HepG2 (cell line): ENCODE results near the gene TBC1D19. TPM values are rescaled to one million over a fixed set of nuclear protein-coding genes. Genes with fewer than 3 reads are reported as not detected.

Experiments
- ATAC-seq: fragments of 200-7000 bp; cut with Tn5 transposase; 3 replicates; pipeline ENCODE4 v1.9.1; 2020; ENCODE audit warnings: mild to moderate bottlenecking, moderate library complexity
- BruUV-seq: library from RNA; stranded (reverse); fragments of 400-500 nt; replicated peaks from 2 replicates; lab custom pipeline; 2021; lab: Mats Ljungman, UMichigan
- CTCF ChIA-PET: fragments of 300-600 bp; formaldehyde crosslinking; extraction: SDS; loops from one replicate; lab custom pipeline; 2021; ENCODE audit warnings: low total read pairs, inconsistent platforms, low intra/inter-chr PET ratio; lab: Yijun Ruan, JAX
- POLR2A ChIA-PET: fragments of 350-600 bp; sonication (Branson Sonifier 250); formaldehyde crosslinking; loops from one replicate; lab custom pipeline; 2020; ENCODE audit warnings: antibody characterized with exemption, inconsistent platforms; lab: Yijun Ruan, JAX
- DNase-seq: peaks from one replicate; pipeline ENCODE4 v3.0.0-alpha.2; 2015; ENCODE audit warnings: low spot score
- FAIRE-seq: peaks from 3 replicates; lab custom pipeline; 2011; peaks lifted over from hg19 to GRCh38; lab: Jason Lieb, UNC
- H2AFZ ChIP-seq: one replicate; pipeline ENCODE4 v1.6.1; 2011; ENCODE audit warnings: low read length, inconsistent platforms
- H3K27ac ChIP-seq: fragments of 300-600 bp; 3 replicates; pipeline ENCODE4 v1.8.0; 2011; ENCODE audit warnings: mixed run types, mild to moderate bottlenecking, mixed read lengths, low read length, inconsistent platforms; ENCODE audit not compliant: insufficient read depth; ENCODE audit errors: extremely low read length
- H3K27me3 ChIP-seq, 2 experiments: fragments of 200-600 bp in 1 of 2; 2 replicates in 1 of 2; 3 replicates in 1 of 2; pipeline versions ENCODE4 v1.6.0 to v1.8.0; 2011; ENCODE audit warnings: low read length in 2 of 2, mild to moderate bottlenecking in 2 of 2, moderate library complexity in 2 of 2, inconsistent platforms in 1 of 2; ENCODE audit not compliant: insufficient read depth in 2 of 2, control insufficient read depth in 1 of 2
- H3K36me3 ChIP-seq, 2 experiments: fragments of 200-600 bp in 1 of 2; replicated peaks in 1 of 2; 2 replicates in 1 of 2; 3 replicates in 1 of 2; pipeline versions ENCODE4 v1.5.1 to v1.8.0; 2011; ENCODE audit warnings: low read length in 2 of 2, inconsistent platforms in 1 of 2; ENCODE audit not compliant: insufficient read depth in 2 of 2, control insufficient read depth in 1 of 2
- H3K4me1 ChIP-seq: 2 replicates; pipeline ENCODE4 v1.5.1; 2012; ENCODE audit warnings: low read length, inconsistent platforms; ENCODE audit not compliant: insufficient read depth
- H3K4me2 ChIP-seq: 2 replicates; pipeline ENCODE4 v1.6.0; 2011; ENCODE audit warnings: low read depth, low read length, inconsistent platforms
- H3K4me3 ChIP-seq, 3 experiments: fragments of 200-600 bp in 1 of 3; sonication (generic), shearing (Covaris generic) in 1 of 3; replicated peaks in 1 of 3; 2 replicates each; pipeline ENCODE4 v1.5.1; 2011 to 2016; ENCODE audit warnings: low read length in 3 of 3, inconsistent platforms in 2 of 3, low read depth in 2 of 3, mild to moderate bottlenecking in 2 of 3, control low read depth in 1 of 3, mixed read lengths in 1 of 3; ENCODE audit not compliant: insufficient read depth in 1 of 3
- H3K79me2 ChIP-seq: one replicate; pipeline ENCODE4 v1.6.1; 2011; ENCODE audit warnings: low read length, inconsistent platforms; ENCODE audit not compliant: insufficient read depth
- H3K9ac ChIP-seq: 2 replicates; pipeline ENCODE4 v1.6.0; 2011; ENCODE audit warnings: mild to moderate bottlenecking, low read depth, low read length, inconsistent platforms; ENCODE audit not compliant: insufficient read depth
- H3K9me3 ChIP-seq: 2 replicates; pipeline ENCODE4 v1.5.1; 2012; ENCODE audit warnings: mild to moderate bottlenecking, low read length
- H4K20me1 ChIP-seq: 2 replicates; pipeline ENCODE4 v1.6.0; 2011; ENCODE audit warnings: inconsistent platforms, mild to moderate bottlenecking, low read length, moderate library complexity; ENCODE audit not compliant: insufficient read depth
- CBX2 ChIP-seq, 2 experiments: fragments of 200-600 bp in 1 of 2; sonication (generic); formaldehyde crosslinking in 1 of 2; IDR thresholded peaks; 2 replicates each; pipeline versions ENCODE4 v1.7.0 to v1.8.1; 2018 to 2022; ENCODE audit warnings: low read depth in 2 of 2, low read length in 1 of 2, mild to moderate bottlenecking in 1 of 2, missing genetic modification reagents in 1 of 2
- ETV5 ChIP-seq: IDR thresholded peaks from 2 replicates; pipeline ENCODE4 v1.6.1; 2018; ENCODE audit warnings: missing biosample characterization, missing genetic modification reagents, inconsistent platforms, borderline replicate concordance
- MTA1 ChIP-seq: sonication (generic); formaldehyde crosslinking; IDR thresholded peaks from 2 replicates; pipeline ENCODE4 v1.4.0; 2020; ENCODE audit warnings: missing genetic modification reagents, mild to moderate bottlenecking, borderline replicate concordance
- REL ChIP-seq: sonication (generic); formaldehyde crosslinking; conservative IDR thresholded peaks from 2 replicates; pipeline ENCODE4 v1.8.0; 2022; ENCODE audit warnings: mild to moderate bottlenecking, missing genetic modification reagents, moderate library complexity
- TBX2 ChIP-seq: sonication (generic); formaldehyde crosslinking; IDR thresholded peaks from 2 replicates; pipeline ENCODE4 v1.5.0; 2020; ENCODE audit warnings: missing genetic modification reagents, mild to moderate bottlenecking, borderline replicate concordance
- U2AF2 ChIP-seq: fragments of 200-400 bp; formaldehyde crosslinking; IDR thresholded peaks from 2 replicates; pipeline ENCODE4 v1.6.1; 2017; ENCODE audit warnings: low read depth, mild to moderate bottlenecking, low read length
- XBP1 ChIP-seq: sonication (generic); formaldehyde crosslinking; IDR thresholded peaks from 2 replicates; pipeline ENCODE4 v1.5.0; 2020; ENCODE audit warnings: missing genetic modification reagents
- ZKSCAN8 ChIP-seq: IDR thresholded peaks from 2 replicates; pipeline ENCODE4 v1.6.1; 2016; ENCODE audit warnings: borderline replicate concordance, missing genetic modification reagents, missing compliant biosample characterization
- ZNF460 ChIP-seq: sonication (generic); formaldehyde crosslinking; IDR thresholded peaks from 2 replicates; pipeline ENCODE4 v1.5.1; 2020; ENCODE audit warnings: missing genetic modification reagents, mild to moderate bottlenecking, borderline replicate concordance
- ZNF768 ChIP-seq: sonication (generic); formaldehyde crosslinking; IDR thresholded peaks from 2 replicates; pipeline ENCODE4 v1.4.0; 2020; ENCODE audit warnings: missing genetic modification reagents
- ZSCAN21 ChIP-seq: sonication (generic); formaldehyde crosslinking; IDR thresholded peaks from 2 replicates; pipeline ENCODE4 v1.8.0; 2022; ENCODE audit warnings: mild to moderate bottlenecking, missing genetic modification reagents, moderate library complexity, borderline replicate concordance
- WGBS: methylation state at CpG from one replicate; pipeline ENCODE4 v1.1.6; 2017; ENCODE audit warnings: low lambda C conversion rate; 5-methylcytosine and 5-hydroxymethylcytosine counted together
- in situ Hi-C: cut with HindIII; loops from 2 replicates; pipeline ENCODE4 v1.10.0; 2017; ENCODE audit warnings: low pct_unique_long_range_greater_than_20kb; ENCODE audit not compliant: extremely low pct_ligation_motif_present
- intact Hi-C: fragments of 100-400 bp; cut with micrococcal nuclease; formaldehyde crosslinking; loops from one replicate; pipeline ENCODE4 v1.10.0; 2022; ENCODE audit not compliant: unreplicated experiment
- polyA plus RNA-seq, 8 experiments: library from polyadenylated mRNA; depleted of rRNA in 3 of 8; stranded (reverse) in 7 of 8; unstranded in 1 of 8; fragments of >200 nt; fragmentation: Illumina TruSeq in 4 of 8; extraction: Trizol in 4 of 8; gene quantifications; 2 replicates each; pipeline versions ENCODE4 v1.2.1 to v1.2.3, GENCODE V29; 2011 to 2016; ENCODE audit warnings: low read depth in 4 of 8, missing spikeins in 1 of 8, mixed read lengths in 1 of 8; ENCODE audit not compliant: insufficient read depth in 1 of 8
- total RNA-seq, 5 experiments: library from RNA; depleted of rRNA; stranded (reverse); fragments of >200 nt; fragmentation: Illumina TruSeq; extraction: Trizol; gene quantifications; 2 replicates each; pipeline ENCODE4 v1.2.3, GENCODE V29; 2016; ENCODE audit warnings: low read depth in 1 of 5
- TF ChIP-seq, protein P1 (sequence below): IDR thresholded peaks from 2 replicates; pipeline ENCODE4 v1.6.1; 2016; ENCODE audit warnings: low read depth, control low read depth
- TF ChIP-seq, protein P2 (sequence below): sonication (generic); formaldehyde crosslinking; IDR thresholded peaks from 2 replicates; pipeline ENCODE4 v1.5.0; 2020; ENCODE audit warnings: missing genetic modification reagents

TBC1D19 gene
- total and polyA plus RNA-seq, 2 of the 13 experiments (the other 11 are each of a cell fraction or from before 2014, with no cell fraction given) = 1.6 to 3.5 TPM

DNA sequence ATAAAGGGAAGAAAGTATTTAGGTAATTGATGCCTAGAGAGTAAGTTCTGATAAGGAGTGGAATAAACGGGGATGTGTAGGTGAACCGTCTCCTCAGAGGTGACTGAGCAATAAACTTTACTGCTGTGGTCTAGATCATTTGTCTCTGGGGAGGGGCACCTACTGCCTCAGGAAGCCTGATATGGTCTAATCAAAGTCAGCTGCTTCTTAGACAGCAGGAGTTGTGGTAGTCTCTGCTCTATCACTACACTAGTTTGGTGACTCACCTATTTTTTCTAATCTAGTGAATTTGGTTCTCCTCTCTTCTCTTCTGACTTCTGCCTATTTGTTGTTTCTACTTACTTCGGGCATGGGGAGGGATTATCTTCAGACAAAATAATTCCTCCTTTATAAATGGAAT, 181.6 kb downstream of the TBC1D19 start:
- Histone ChIP-seq H3K4me2 (no peak overlapping the region), H4K20me1 (no peaks in the 10 kb centered on the region), H3K9ac (no peak overlapping the region), H3K4me1 (no peaks in the 10 kb centered on the region), H3K79me2 (no peaks in the 10 kb centered on the region), H3K9me3 (no peaks in the 10 kb centered on the region)
- intact Hi-C loops (no loop called here), in situ Hi-C loops (no loop called here)
- WGBS = 52% methylated on average over 3 of the region's 3 CpGs
- BruUV-seq = no TSS peak
- FAIRE-seq (no peak), DNase-seq (no peak)
- POLR2A ChIA-PET = no interaction called here
- CTCF ChIA-PET = no interaction called here
- TF ChIP-seq ZNF460 (CRISPR knock-in tag) (no peak), REL (CRISPR knock-in tag) (no peak), TBX2 (no peak)
- TF ChIP-seq, all 625 proteins: peak for 0
- Histone ChIP-seq H3K36me3 (no peaks in the 10 kb centered on the region), H3K27ac (no peak overlapping the region), H3K4me3 (no peak overlapping the region), H2AFZ (no peak overlapping the region), H3K27me3 (no peaks in the 10 kb centered on the region)
- no peak for ATAC-seq

DNA sequence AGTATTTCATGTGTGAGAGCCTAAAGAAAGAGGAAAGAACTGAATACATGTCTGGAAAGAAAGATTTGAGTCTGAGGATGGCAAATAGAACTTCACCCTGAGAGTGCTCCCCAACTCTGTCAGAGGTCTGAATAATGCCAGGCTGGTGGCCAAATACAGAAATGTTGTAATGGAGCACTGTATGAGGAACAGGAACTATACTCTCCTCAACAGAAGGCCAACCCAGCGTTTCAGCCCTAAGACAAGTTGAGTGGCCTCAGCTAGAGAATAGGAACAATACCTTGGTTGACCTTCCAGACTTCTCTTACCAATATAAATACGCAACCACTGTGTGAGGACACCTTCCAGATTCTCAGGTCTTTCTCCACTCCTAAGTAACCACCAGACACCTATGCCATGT, 182.3 kb downstream of the TBC1D19 start:
- BruUV-seq = no TSS peak
- H3K4me3 ChIP-seq = no peak overlapping the region
- POLR2A ChIA-PET = no interaction called here
- no peaks in the 10 kb centered on the region for H3K36me3 ChIP-seq
- TF ChIP-seq XBP1 (CRISPR knock-in tag) (no peak), ZKSCAN8 (CRISPR knock-in tag) (no peak), CBX2 (IDR thresholded peaks at IDR 0.05; ENCODE audit: low read depth, low read length) (no peak), CBX2 (CRISPR knock-in tag; IDR thresholded peaks at IDR 0.05; ENCODE audit: low read depth) (no peak), U2AF2 (no peak), ZSCAN21 (no peak), ETV5 (CRISPR knock-in tag) (no peak), MTA1 (CRISPR knock-in tag) (no peak), ZNF768 (no peak)
- TF ChIP-seq, protein P1, sequence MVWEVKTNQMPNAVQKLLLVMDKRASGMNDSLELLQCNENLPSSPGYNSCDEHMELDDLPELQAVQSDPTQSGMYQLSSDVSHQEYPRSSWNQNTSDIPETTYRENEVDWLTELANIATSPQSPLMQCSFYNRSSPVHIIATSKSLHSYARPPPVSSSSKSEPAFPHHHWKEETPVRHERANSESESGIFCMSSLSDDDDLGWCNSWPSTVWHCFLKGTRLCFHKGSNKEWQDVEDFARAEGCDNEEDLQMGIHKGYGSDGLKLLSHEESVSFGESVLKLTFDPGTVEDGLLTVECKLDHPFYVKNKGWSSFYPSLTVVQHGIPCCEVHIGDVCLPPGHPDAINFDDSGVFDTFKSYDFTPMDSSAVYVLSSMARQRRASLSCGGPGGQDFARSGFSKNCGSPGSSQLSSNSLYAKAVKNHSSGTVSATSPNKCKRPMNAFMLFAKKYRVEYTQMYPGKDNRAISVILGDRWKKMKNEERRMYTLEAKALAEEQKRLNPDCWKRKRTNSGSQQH (CRISPR knock-in tag) = no peak
- TF ChIP-seq, protein P2, sequence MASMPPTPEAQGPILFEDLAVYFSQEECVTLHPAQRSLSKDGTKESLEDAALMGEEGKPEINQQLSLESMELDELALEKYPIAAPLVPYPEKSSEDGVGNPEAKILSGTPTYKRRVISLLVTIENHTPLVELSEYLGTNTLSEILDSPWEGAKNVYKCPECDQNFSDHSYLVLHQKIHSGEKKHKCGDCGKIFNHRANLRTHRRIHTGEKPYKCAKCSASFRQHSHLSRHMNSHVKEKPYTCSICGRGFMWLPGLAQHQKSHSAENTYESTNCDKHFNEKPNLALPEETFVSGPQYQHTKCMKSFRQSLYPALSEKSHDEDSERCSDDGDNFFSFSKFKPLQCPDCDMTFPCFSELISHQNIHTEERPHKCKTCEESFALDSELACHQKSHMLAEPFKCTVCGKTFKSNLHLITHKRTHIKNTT (CRISPR knock-in tag) = no peak
- H3K9me3 ChIP-seq = no peaks in the 10 kb centered on the region
- DNase-seq (no peak), FAIRE-seq (no peak), ATAC-seq (no peak)
- H3K4me2 ChIP-seq = no peak overlapping the region
- H3K79me2 ChIP-seq = no peaks in the 10 kb centered on the region
- 64% methylated on average over 2 of the region's 2 CpGs for WGBS
- in situ Hi-C loops = no loop called here
- H2AFZ ChIP-seq = no peak overlapping the region
- no peak overlapping the region for H3K9ac ChIP-seq
- CTCF ChIA-PET = no interaction called here
- intact Hi-C loops = no loop called here
- no peak overlapping the region for H3K27ac ChIP-seq
- H3K27me3 ChIP-seq = no peaks in the 10 kb centered on the region
- H4K20me1 ChIP-seq = no peaks in the 10 kb centered on the region
- no peaks in the 10 kb centered on the region for H3K4me1 ChIP-seq
